Transverse colon (tissue), 4 donors: Measurements from ENCODE around the gene MATR3.

Experiments
- POLR2AphosphoS5 ChIP-seq, 3 donors: sonication (generic); formaldehyde crosslinking; IDR thresholded peaks; one replicate each; pipeline ENCODE4 v1.6.1; 2016; ENCODE audit warnings: antibody characterized with exemption in 3 of 3
- TF ChIP-seq, protein P1 (sequence below), 5 experiments: fragments of 200-600 bp in 3 of 5; fragments of 450-650 bp in 2 of 5; sonication (generic) in 3 of 5; IDR thresholded peaks; 1 replicate in 2 of 5; 2 replicates in 3 of 5; pipeline ENCODE4 v1.5.1; 2016 to 2017; ENCODE audit warnings: antibody characterized with exemption in 5 of 5, inconsistent platforms in 3 of 5, mild to moderate bottlenecking in 2 of 5, moderate library complexity in 1 of 5

DNA sequence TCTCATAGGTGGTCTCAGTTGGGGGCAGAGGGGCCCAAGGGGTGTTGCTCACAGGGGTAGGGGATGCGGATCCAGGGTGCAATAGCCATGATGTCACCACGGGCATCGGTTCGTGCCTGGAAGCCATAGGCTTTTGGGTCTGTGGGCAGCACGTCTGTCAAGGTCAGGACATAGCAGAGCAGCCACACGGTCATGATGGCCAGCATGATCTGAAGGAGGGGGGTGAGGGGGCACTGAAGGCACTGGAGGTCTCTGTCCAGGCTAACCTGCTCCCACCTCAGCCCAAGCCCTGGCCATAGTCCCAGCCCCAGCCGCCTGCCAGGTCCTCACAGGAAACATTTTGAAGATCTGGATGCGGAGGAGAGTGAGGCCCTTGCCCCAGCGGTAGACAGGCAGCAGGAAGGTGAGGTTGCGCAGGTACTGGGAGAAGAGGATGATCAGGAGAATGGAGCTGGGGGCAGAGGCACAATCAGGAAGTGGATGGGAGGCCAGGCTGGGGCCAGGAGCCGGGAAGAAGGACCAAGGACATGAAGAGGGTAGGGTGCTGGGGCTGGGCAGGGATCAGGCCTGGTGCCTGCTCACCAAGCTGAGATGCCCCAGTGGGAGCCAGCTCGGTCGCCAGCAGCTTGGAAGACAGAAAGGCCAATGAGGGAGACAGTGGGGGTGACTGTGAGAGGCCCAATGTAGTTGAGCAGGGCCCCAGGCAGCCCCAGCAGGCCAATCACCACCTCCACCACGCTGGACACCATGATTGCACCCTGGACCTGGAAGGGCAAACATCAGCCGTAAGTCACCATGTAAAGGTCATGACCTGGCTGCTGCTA is 86.3 kb downstream of the MATR3 start:
- TF ChIP-seq, protein P1, sequence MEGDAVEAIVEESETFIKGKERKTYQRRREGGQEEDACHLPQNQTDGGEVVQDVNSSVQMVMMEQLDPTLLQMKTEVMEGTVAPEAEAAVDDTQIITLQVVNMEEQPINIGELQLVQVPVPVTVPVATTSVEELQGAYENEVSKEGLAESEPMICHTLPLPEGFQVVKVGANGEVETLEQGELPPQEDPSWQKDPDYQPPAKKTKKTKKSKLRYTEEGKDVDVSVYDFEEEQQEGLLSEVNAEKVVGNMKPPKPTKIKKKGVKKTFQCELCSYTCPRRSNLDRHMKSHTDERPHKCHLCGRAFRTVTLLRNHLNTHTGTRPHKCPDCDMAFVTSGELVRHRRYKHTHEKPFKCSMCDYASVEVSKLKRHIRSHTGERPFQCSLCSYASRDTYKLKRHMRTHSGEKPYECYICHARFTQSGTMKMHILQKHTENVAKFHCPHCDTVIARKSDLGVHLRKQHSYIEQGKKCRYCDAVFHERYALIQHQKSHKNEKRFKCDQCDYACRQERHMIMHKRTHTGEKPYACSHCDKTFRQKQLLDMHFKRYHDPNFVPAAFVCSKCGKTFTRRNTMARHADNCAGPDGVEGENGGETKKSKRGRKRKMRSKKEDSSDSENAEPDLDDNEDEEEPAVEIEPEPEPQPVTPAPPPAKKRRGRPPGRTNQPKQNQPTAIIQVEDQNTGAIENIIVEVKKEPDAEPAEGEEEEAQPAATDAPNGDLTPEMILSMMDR (IDR thresholded peaks at IDR 0.05) = no peak
- TF ChIP-seq POLR2AphosphoS5 (IDR thresholded peaks at IDR 0.05) = no peak
